ENCODE data around the gene TRIOBP.

- TF ChIP-seq CTCF (IDR thresholded peaks at IDR 0.05; ENCODE audit: extremely low read depth in 1 of 2, insufficient read depth in 1 of 2, low read depth in 1 of 2, low read length in 2 of 2): no peak
- TF ChIP-seq POLR2A (IDR thresholded peaks at IDR 0.05; ENCODE audit: low read depth, low read length): no peak
- no peak for TF ChIP-seq MAX (IDR thresholded peaks at IDR 0.05; ENCODE audit: insufficient read depth, insufficient read length)
- no peak for TF ChIP-seq POLR2AphosphoS5 (IDR thresholded peaks at IDR 0.05; ENCODE audit: insufficient read depth, low read depth, low read length)
- no peak for TF ChIP-seq MYC (IDR thresholded peaks at IDR 0.05; ENCODE audit: low read depth, low read length)
- no peak for TF ChIP-seq EZH2 (IDR thresholded peaks at IDR 0.05; ENCODE audit: borderline replicate concordance, low read depth, low read length, severe bottlenecking)
Observed at GRCh38 chr22:37672206-37672919, 24.5 kb upstream of the TRIOBP start.

Data from endothelial cell of umbilical vein (primary cell).